ENCODE measurements around the gene SFXN3. TPM values are rescaled to one million over a fixed set of nuclear protein-coding genes. Genes with fewer than 3 reads are reported as not detected.
A peak's percentile ranks its signal among the peaks of the same experiment; 100 is the strongest.

Gene SFXN3
- total RNA-seq, 1 experiment from 2014 or later: 2.8 TPM

- Histone ChIP-seq H2AFZ (ENCODE audit: low read length) (no peak overlapping the region), H3K56ac (ENCODE audit: insufficient read length, low read depth, low read length) (no peak overlapping the region), H2BK5ac (ENCODE audit: insufficient read length, low read length) (no peak overlapping the region), H2BK20ac (ENCODE audit: low read depth, low read length, poor library complexity, severe bottlenecking) (no peak overlapping the region), H3K27me3 (ENCODE audit: insufficient read depth, low read length) (peaks cover 4% of the 10 kb centered on the region; the same call in 1 of the 2 replicates), H3K14ac (ENCODE audit: insufficient read depth, low read length) (no peak overlapping the region), H3K4me2 (ENCODE audit: insufficient read depth, insufficient read length, low read length) (peak overlapping the region; percentile 74), H4K8ac (replicated peaks; ENCODE audit: insufficient read length, low read depth, low read length) (no peak overlapping the region), H3K79me1 (ENCODE audit: insufficient read depth, low read depth, low read length, poor library complexity, severe bottlenecking) (no peaks in the 10 kb centered on the region), H3K23ac (ENCODE audit: insufficient read length, low read depth, low read length) (no peak overlapping the region), H3K27ac (ENCODE audit: insufficient read length, low read depth, low read length) (no peak overlapping the region), H3K4me1 (ENCODE audit: insufficient read depth, low read length) (peaks cover 4% of the 10 kb centered on the region; the same call in 1 of the 2 replicates), H2BK15ac (ENCODE audit: low read depth, low read length) (no peak overlapping the region), H3K18ac (ENCODE audit: insufficient read length, low read depth, low read length) (no peak overlapping the region), H4K20me1 (ENCODE audit: control insufficient read depth, insufficient read depth, insufficient read length) (no peaks in the 10 kb centered on the region), H2AK5ac (ENCODE audit: insufficient read length, low read length) (no peak overlapping the region), H2BK12ac (ENCODE audit: insufficient read length, low read depth, low read length) (no peak overlapping the region), H3K9ac (ENCODE audit: extremely low read depth, insufficient read length, low read length) (no peak overlapping the region), H3K23me2 (ENCODE audit: insufficient read length, low read depth, low read length, poor library complexity, severe bottlenecking) (peaks cover 13% of the 10 kb centered on the region), H3T11ph (ENCODE audit: low read length) (no peak overlapping the region), H3K79me2 (ENCODE audit: insufficient read depth, low read length) (no peaks in the 10 kb centered on the region), H3K9me3 (ENCODE audit: control insufficient read depth, low read depth, low read length) (no peaks in the 10 kb centered on the region), H3K4ac (ENCODE audit: low read depth, low read length) (no peak overlapping the region), H2BK120ac (ENCODE audit: low read depth, low read length, poor library complexity, severe bottlenecking) (no peak overlapping the region), H4K91ac (ENCODE audit: insufficient read length, low read depth, low read length) (no peak overlapping the region), H4K5ac (ENCODE audit: insufficient read length, low read depth, low read length) (no peak overlapping the region)
- peaks cover 34 to 50% of the 10 kb centered on the region in 2 experiments for H3K4me1 Mint-ChIP-seq
- DNase-seq: peak; percentile 66
- H3K9me3 Mint-ChIP-seq: no peaks in the 10 kb centered on the region; a peak in 1 of 5 replicates
- no peaks in the 10 kb centered on the region for H3K36me3 Mint-ChIP-seq (ENCODE audit: insufficient read depth in 1 of 3, low read depth in 3 of 3)
- H3K27me3 Mint-ChIP-seq (ENCODE audit: low read depth): peaks cover 67% of the 10 kb centered on the region
- peak overlapping the region; percentile 59 to 89 for H3K4me3 Mint-ChIP-seq
- no CpG with 5 or more reads among the region's 25 CpGs for WGBS (ENCODE audit: extremely low coverage, insufficient read length, low lambda C conversion rate)
- H3K27ac Mint-ChIP-seq: 0 out of 7 replicates have a peak overlapping the region, but pooled peaks of 1 of the 3 experiments have one; percentile 78
- no peak for TF ChIP-seq CTCF (conservative IDR thresholded peaks at IDR 0.05)
Observed at GRCh38 chr10:101030496-101031127, 422 bp upstream of the SFXN3 start.

All from H9 (cell line).